ENCODE measurements around the gene SS18L1.

GRCh38 chr20:62119591-62120364, 23.8 kb upstream of the SS18L1 start:
- TF ChIP-seq CTCF (IDR thresholded peaks at IDR 0.05) (no peak), POLR2A (IDR thresholded peaks at IDR 0.05) (no peak)

All from testis (tissue), 2 donors.